Neural cell (in vitro differentiated cells): ENCODE data around the gene YKT6. TPM values are rescaled to one million over a fixed set of nuclear protein-coding genes. Genes with fewer than 3 reads are reported as not detected.

Experiments
- H2AFZ ChIP-seq: fragments of 200-600, 300-800 bp; sonication (generic), shearing (Covaris generic); 2 replicates; pipeline ENCODE4 v1.6.0; 2014; ENCODE audit warnings: low read depth, mild to moderate bottlenecking, antibody characterized with exemption, low read length, moderate library complexity
- H3F3A ChIP-seq: fragments of 200-600 bp; shearing (Covaris generic); 2 replicates; pipeline ENCODE4 v1.6.1; 2016; ENCODE audit warnings: mild to moderate bottlenecking, moderate library complexity, mixed read lengths, antibody characterized with exemption, low read length; ENCODE audit not compliant: insufficient read depth, poor library complexity, severe bottlenecking
- H3K27ac ChIP-seq: fragments of 200-600, 300-800 bp; sonication (generic), shearing (Covaris generic); 2 replicates; pipeline ENCODE4 v1.5.1; 2014; ENCODE audit warnings: mild to moderate bottlenecking, low read length, moderate library complexity
- H3K27me3 ChIP-seq: fragments of 300-800, 200-600 bp; sonication (generic), shearing (Covaris generic); 2 replicates; pipeline ENCODE4 v1.6.0; 2014; ENCODE audit warnings: mild to moderate bottlenecking, low read depth, low read length, moderate library complexity; ENCODE audit not compliant: insufficient read depth
- H3K36me3 ChIP-seq: fragments of 300-800, 200-600 bp; sonication (generic), shearing (Covaris generic); 2 replicates; pipeline ENCODE4 v1.5.1; 2014; ENCODE audit warnings: mild to moderate bottlenecking, antibody characterized with exemption, low read length, moderate library complexity; ENCODE audit not compliant: insufficient read depth
- H3K4me2 ChIP-seq: fragments of 300-800, 200-600 bp; sonication (generic), shearing (Covaris generic); 2 replicates; pipeline ENCODE4 v1.6.0; 2014; ENCODE audit warnings: mild to moderate bottlenecking, low read length
- H3K4me3 ChIP-seq: fragments of 300-800, 200-600 bp; sonication (generic), shearing (Covaris generic); 2 replicates; pipeline ENCODE4 v1.5.1; 2014; ENCODE audit warnings: mild to moderate bottlenecking, low read length, moderate library complexity
- H3K79me2 ChIP-seq: fragments of 200-600 bp; shearing (Covaris generic); replicated peaks from 2 replicates; pipeline ENCODE4 v1.6.0; 2014; ENCODE audit warnings: mild to moderate bottlenecking, low read length, moderate library complexity; ENCODE audit not compliant: insufficient read depth
- H3K9ac ChIP-seq: fragments of 300-800, 200-600 bp; sonication (generic), shearing (Covaris generic); 2 replicates; pipeline ENCODE4 v1.6.1; 2016; ENCODE audit warnings: mild to moderate bottlenecking, low read length, mixed read lengths
- H3K9me2 ChIP-seq: fragments of 200-600 bp; shearing (Covaris generic); 2 replicates; pipeline ENCODE4 v1.6.1; 2016; ENCODE audit warnings: mild to moderate bottlenecking, low read length, mixed read lengths; ENCODE audit not compliant: insufficient read depth
- H3K9me3 ChIP-seq: fragments of 200-600, 300-800 bp; sonication (generic), shearing (Covaris generic); 2 replicates; pipeline ENCODE4 v1.6.1; 2016; ENCODE audit warnings: mild to moderate bottlenecking, mixed run types, low read length, moderate library complexity, mixed read lengths
- H4K20me1 ChIP-seq: fragments of 200-600 bp; shearing (Covaris generic); 2 replicates; pipeline ENCODE4 v1.6.1; 2016; ENCODE audit warnings: mild to moderate bottlenecking, mixed run types; ENCODE audit not compliant: insufficient read depth
- CTCF ChIP-seq: fragments of 450-650 bp; IDR thresholded peaks from 2 replicates; pipeline ENCODE4 v1.5.1; 2014; ENCODE audit warnings: antibody characterized with exemption, mild to moderate bottlenecking, moderate library complexity; ENCODE audit not compliant: poor library complexity, severe bottlenecking
- EP300 ChIP-seq: fragments of 450-650 bp; conservative IDR thresholded peaks from 2 replicates; pipeline ENCODE4 v1.6.1; 2014; ENCODE audit warnings: antibody characterized with exemption, mild to moderate bottlenecking, moderate library complexity; ENCODE audit not compliant: poor library complexity, severe bottlenecking
- EZH2 ChIP-seq: fragments of 200-600, 300-800 bp; shearing (Covaris generic), sonication (generic); IDR thresholded peaks from 2 replicates; pipeline ENCODE4 v1.6.1; 2014; ENCODE audit warnings: antibody characterized with exemption, low read length, borderline replicate concordance, mild to moderate bottlenecking; ENCODE audit not compliant: insufficient read depth, poor library complexity, severe bottlenecking
- MXI1 ChIP-seq: fragments of 450-650 bp; conservative IDR thresholded peaks from 2 replicates; pipeline ENCODE4 v1.6.1; 2014; ENCODE audit warnings: antibody characterized with exemption, mild to moderate bottlenecking; ENCODE audit not compliant: poor library complexity, severe bottlenecking
- POLR2AphosphoS5 ChIP-seq: IDR thresholded peaks from 2 replicates; pipeline ENCODE4 v1.6.1; 2012
- RAD21 ChIP-seq: fragments of 450-650 bp; conservative IDR thresholded peaks from 2 replicates; pipeline ENCODE4 v1.6.1; 2014; ENCODE audit warnings: antibody characterized with exemption, mild to moderate bottlenecking, moderate library complexity
- SMC3 ChIP-seq: fragments of 450-650 bp; conservative IDR thresholded peaks from 2 replicates; pipeline ENCODE4 v1.6.1; 2014; ENCODE audit warnings: antibody characterized with exemption, mild to moderate bottlenecking, moderate library complexity; ENCODE audit not compliant: poor library complexity
- TAF1 ChIP-seq: IDR thresholded peaks from 2 replicates; pipeline ENCODE4 v1.6.1; 2012; ENCODE audit warnings: low read depth
- polyA plus RNA-seq: library from polyadenylated mRNA; depleted of rRNA; stranded (reverse); fragments of >200 nt; gene quantifications from 2 replicates; pipeline ENCODE4 v1.2.3, GENCODE V29; 2014
- TF ChIP-seq, protein P1 (sequence below): IDR thresholded peaks from 2 replicates; pipeline ENCODE4 v1.6.1; 2012; ENCODE audit warnings: borderline replicate concordance

YKT6 gene
- polyA plus RNA-seq, 1 donor from 2014 or later, result 93.4 TPM

DNA sequence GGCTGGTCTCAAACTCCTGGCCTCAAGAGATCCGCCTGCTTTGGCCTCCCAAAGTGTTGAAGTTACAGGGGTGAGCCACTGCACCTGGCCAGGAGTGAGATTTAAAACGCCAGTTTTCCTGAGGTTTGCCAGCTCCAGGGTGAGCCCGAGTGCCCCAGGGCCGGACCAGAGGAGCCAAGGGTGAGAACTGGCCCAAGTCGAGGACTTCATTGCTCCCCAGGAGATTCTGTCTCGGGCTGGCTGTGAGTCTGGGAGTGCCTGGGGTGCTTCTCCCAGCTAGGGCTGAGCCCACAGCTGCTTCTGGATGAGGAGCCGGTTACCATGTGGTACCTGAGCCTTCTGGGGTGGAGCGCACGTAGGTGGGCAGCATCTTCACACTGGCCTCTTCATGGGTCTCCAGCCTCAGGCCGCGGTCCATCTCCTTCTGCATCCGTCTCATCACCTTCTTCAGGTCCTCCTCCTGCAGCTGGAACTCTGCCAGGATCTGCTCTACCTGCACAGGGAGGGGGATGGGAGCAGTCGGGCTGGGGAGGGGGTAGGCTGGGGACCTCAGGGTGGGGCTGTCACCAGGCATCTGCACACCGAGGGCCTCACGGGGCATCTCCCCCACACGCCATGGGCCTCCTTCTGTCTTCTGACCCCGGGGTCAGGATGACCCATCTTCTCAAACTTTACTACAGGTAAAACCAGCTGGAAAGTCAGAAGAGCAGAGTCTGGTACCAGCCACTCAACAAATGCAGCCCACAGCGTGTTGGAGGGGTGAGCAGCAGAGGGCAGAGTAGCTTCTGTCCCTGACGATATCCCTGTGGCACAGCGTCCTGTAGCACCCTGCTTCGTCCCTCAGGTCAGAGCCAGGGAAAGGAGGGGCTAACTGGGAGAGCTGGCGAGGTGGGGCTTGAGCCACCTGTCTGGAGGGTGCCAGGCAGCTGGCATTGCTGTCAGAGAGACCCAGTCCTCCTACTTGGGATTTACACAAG lies 47.5 kb upstream of the YKT6 start:
- Histone ChIP-seq H3K9ac (no peak overlapping the region), H3K27me3 (no peaks in the 10 kb centered on the region), H3K4me2 (no peak overlapping the region), H3K27ac (no peak overlapping the region), H3K9me2 (no peaks in the 10 kb centered on the region), H2AFZ (no peak overlapping the region), H3K9me3 (no peaks in the 10 kb centered on the region), H4K20me1 (no peaks in the 10 kb centered on the region), H3K36me3 (no peaks in the 10 kb centered on the region), H3F3A (no peaks in the 10 kb centered on the region), H3K4me3 (no peak overlapping the region), H3K79me2 (no peaks in the 10 kb centered on the region)
- TF ChIP-seq, protein P1, sequence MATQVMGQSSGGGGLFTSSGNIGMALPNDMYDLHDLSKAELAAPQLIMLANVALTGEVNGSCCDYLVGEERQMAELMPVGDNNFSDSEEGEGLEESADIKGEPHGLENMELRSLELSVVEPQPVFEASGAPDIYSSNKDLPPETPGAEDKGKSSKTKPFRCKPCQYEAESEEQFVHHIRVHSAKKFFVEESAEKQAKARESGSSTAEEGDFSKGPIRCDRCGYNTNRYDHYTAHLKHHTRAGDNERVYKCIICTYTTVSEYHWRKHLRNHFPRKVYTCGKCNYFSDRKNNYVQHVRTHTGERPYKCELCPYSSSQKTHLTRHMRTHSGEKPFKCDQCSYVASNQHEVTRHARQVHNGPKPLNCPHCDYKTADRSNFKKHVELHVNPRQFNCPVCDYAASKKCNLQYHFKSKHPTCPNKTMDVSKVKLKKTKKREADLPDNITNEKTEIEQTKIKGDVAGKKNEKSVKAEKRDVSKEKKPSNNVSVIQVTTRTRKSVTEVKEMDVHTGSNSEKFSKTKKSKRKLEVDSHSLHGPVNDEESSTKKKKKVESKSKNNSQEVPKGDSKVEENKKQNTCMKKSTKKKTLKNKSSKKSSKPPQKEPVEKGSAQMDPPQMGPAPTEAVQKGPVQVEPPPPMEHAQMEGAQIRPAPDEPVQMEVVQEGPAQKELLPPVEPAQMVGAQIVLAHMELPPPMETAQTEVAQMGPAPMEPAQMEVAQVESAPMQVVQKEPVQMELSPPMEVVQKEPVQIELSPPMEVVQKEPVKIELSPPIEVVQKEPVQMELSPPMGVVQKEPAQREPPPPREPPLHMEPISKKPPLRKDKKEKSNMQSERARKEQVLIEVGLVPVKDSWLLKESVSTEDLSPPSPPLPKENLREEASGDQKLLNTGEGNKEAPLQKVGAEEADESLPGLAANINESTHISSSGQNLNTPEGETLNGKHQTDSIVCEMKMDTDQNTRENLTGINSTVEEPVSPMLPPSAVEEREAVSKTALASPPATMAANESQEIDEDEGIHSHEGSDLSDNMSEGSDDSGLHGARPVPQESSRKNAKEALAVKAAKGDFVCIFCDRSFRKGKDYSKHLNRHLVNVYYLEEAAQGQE, result no peak
- TF ChIP-seq CTCF, result no peak
- TF ChIP-seq MXI1, result no peak
- no peak for TF ChIP-seq EP300
- TF ChIP-seq EZH2, result no peak
- TF ChIP-seq POLR2AphosphoS5, result no peak
- TF ChIP-seq RAD21, result no peak
- TF ChIP-seq TAF1, result no peak
- TF ChIP-seq SMC3, result no peak

- Histone ChIP-seq H3K36me3 (no peaks in the 10 kb centered on the region), H3K9me2 (no peaks in the 10 kb centered on the region), H3K79me2 (no peaks in the 10 kb centered on the region), H3K9me3 (no peaks in the 10 kb centered on the region), H3K4me3 (no peak overlapping the region), H3K27me3 (no peaks in the 10 kb centered on the region), H2AFZ (no peak overlapping the region), H3F3A (no peaks in the 10 kb centered on the region), H3K9ac (no peak overlapping the region), H4K20me1 (no peaks in the 10 kb centered on the region), H3K4me2 (no peak overlapping the region), H3K27ac (no peak overlapping the region)
- TF ChIP-seq CTCF (no peak), EZH2 (no peak), SMC3 (no peak), TAF1 (no peak), RAD21 (no peak), EP300 (no peak), MXI1 (no peak), POLR2AphosphoS5 (no peak)
- TF ChIP-seq, protein P1, result no peak
These were observed 46.8 kb upstream of the YKT6 start for GRCh38 chr7:44153948-44154335.
